ENCODE results near the gene OR9Q1. TPM values are rescaled to one million over a fixed set of nuclear protein-coding genes. Genes with fewer than 3 reads are reported as not detected.

The OR9Q1 gene
- total and polyA plus RNA-seq, 2 experiments from 2014 or later = not detected

- Mint-ChIP-seq H3K27ac (no peak overlapping the region), H3K27me3 (ENCODE audit: insufficient read depth, low read depth, poor library complexity) (no peaks in the 10 kb centered on the region), H3K4me1 (peaks cover 2% of the 10 kb centered on the region; the same call in 1 of the 3 replicates), H3K9me3 (peaks cover 4% of the 10 kb centered on the region; the same call in 2 of the 3 replicates), H3K4me3 (no peak overlapping the region), H3K36me3 (ENCODE audit: low read depth) (no peaks in the 10 kb centered on the region)
- Histone ChIP-seq H3K79me2 (replicated peaks; ENCODE audit: insufficient read depth) (no peaks in the 10 kb centered on the region), H2AFZ (no peak overlapping the region), H3K4me2 (no peak overlapping the region), H3K9me2 (ENCODE audit: insufficient read depth) (peaks cover 9% of the 10 kb centered on the region; the same call in 1 of the 2 replicates), H3K36me3 (ENCODE audit: insufficient read depth) (no peaks in the 10 kb centered on the region; the same call in 1 of the 2 replicates), H3K27ac (ENCODE audit: low read depth) (no peak overlapping the region), H4K20me1 (replicated peaks; ENCODE audit: insufficient read depth) (no peaks in the 10 kb centered on the region), H3K27me3 (ENCODE audit: insufficient read depth) (no peaks in the 10 kb centered on the region), H3F3A (replicated peaks; ENCODE audit: low read depth) (no peaks in the 10 kb centered on the region), H3K4me3 (no peak overlapping the region), H3K4me1 (ENCODE audit: insufficient read depth) (no peaks in the 10 kb centered on the region)
- DNase-seq (ENCODE audit: low spot score) (no peak), ATAC-seq (no peak)
- no peak for TF ChIP-seq REST (IDR thresholded peaks at IDR 0.05; ENCODE audit: unreplicated experiment)
- TF ChIP-seq ZNF331 (CRISPR knock-in tag; IDR thresholded peaks at IDR 0.05; ENCODE audit: low read depth) = no peak
- TF ChIP-seq POLR2AphosphoS5 (IDR thresholded peaks at IDR 0.05; ENCODE audit: low read depth) = no peak
- TF ChIP-seq NANOG (IDR thresholded peaks at IDR 0.05; ENCODE audit: borderline replicate concordance) = no peak
- no peak for TF ChIP-seq CREB1 (CRISPR knock-in tag; IDR thresholded peaks at IDR 0.05; ENCODE audit: low read depth)
- TF ChIP-seq JUNB (IDR thresholded peaks at IDR 0.05; ENCODE audit: unreplicated experiment) = no peak
- no peak for TF ChIP-seq EZH2 (IDR thresholded peaks at IDR 0.05; ENCODE audit: low read depth, unreplicated experiment)
- TF ChIP-seq EZH2phosphoT487 (IDR thresholded peaks at IDR 0.05; ENCODE audit: unreplicated experiment) = no peak
- TF ChIP-seq ETS1 (IDR thresholded peaks at IDR 0.05) = no peak
- TF ChIP-seq ZNF114 (CRISPR knock-in tag; IDR thresholded peaks at IDR 0.05) = no peak
- no peak for TF ChIP-seq STAT1 (IDR thresholded peaks at IDR 0.05; ENCODE audit: unreplicated experiment)
- no peak for TF ChIP-seq CTCF (conservative IDR thresholded peaks at IDR 0.05; ENCODE audit: low read depth in 2 of 2)
- no peak for TF ChIP-seq ZNF462 (CRISPR knock-in tag; IDR thresholded peaks at IDR 0.05)
Measured at GRCh38 chr11:57982776-57983175, 40.9 kb upstream of the OR9Q1 start.

Measured in GM23338 (cell line).